ENCODE results near the gene LPCAT2. TPM values are rescaled to one million over a fixed set of nuclear protein-coding genes. Genes with fewer than 3 reads are reported as not detected.

The LPCAT2 gene
- total and polyA plus RNA-seq, 2 of the 8 experiments (the other 6 are each of a cell fraction or from before 2014, with no cell fraction given): 2.2 to 10.6 TPM

GRCh38 chr16:55563797-55564196 lies 54.9 kb downstream of the LPCAT2 start:
- no peak overlapping the region for H2BK120ac ChIP-seq (replicated peaks; ENCODE audit: low read depth, low read length)
- no peak overlapping the region for H3K27ac ChIP-seq (ENCODE audit: low read depth, low read length)
- no peak overlapping the region for H3K4me2 ChIP-seq (ENCODE audit: insufficient read depth in 1 of 2, low read depth in 2 of 2, low read length in 2 of 2)
- H3K79me1 ChIP-seq (ENCODE audit: low read depth, low read length): no peaks in the 10 kb centered on the region
- H3K23me2 ChIP-seq (ENCODE audit: low read depth, low read length): no peaks in the 10 kb centered on the region
- no peak overlapping the region for H3K56ac ChIP-seq (replicated peaks; ENCODE audit: insufficient read length, low read depth, low read length)
- WGBS, 2 experiments (ENCODE audit: extremely low coverage in 1 of 2, insufficient coverage in 1 of 2, insufficient read length in 1 of 2, insufficient replicate concordance in 2 of 2, low coverage in 1 of 2, low lambda C conversion rate in 2 of 2, missing lambda C conversion rate in 1 of 2): 95% methylated on average over 2 of the region's 2 CpGs; no CpG with 5 or more reads in 1 of the 2 experiments
- no peaks in the 10 kb centered on the region for H4K20me1 ChIP-seq (replicated peaks in 1 of 2; ENCODE audit: control insufficient read depth in 1 of 2, insufficient read depth in 2 of 2, low read length in 2 of 2)
- H4K91ac ChIP-seq (replicated peaks; ENCODE audit: insufficient read length, low read length): no peak overlapping the region
- H3K18ac ChIP-seq (ENCODE audit: extremely low read depth, low read length): no peak overlapping the region
- H2BK15ac ChIP-seq (ENCODE audit: low read length): no peak overlapping the region
- no peak overlapping the region for H4K5ac ChIP-seq (ENCODE audit: insufficient read length, low read depth, low read length)
- no peaks in the 10 kb centered on the region for H3K79me2 ChIP-seq (ENCODE audit: control insufficient read depth in 1 of 2, insufficient read depth in 2 of 2, low read length in 2 of 2)
- no peak overlapping the region for H3K14ac ChIP-seq (ENCODE audit: insufficient read length)
- no peak overlapping the region for H2BK20ac ChIP-seq (ENCODE audit: low read length)
- CTCF ChIA-PET (ENCODE audit: partially characterized antibody): interaction anchor here (1.0 kb wide), 1 partner anchor 137 kb away, joined by 3 read pairs; no protein-coding TSS in a partner anchor
- H3K9ac ChIP-seq (replicated peaks in 1 of 4; ENCODE audit: extremely low read depth in 1 of 4, low read depth in 3 of 4, low read length in 3 of 4): no peak overlapping the region
- H2BK5ac ChIP-seq (ENCODE audit: low read depth, low read length): no peak overlapping the region
- POLR2A ChIA-PET (ENCODE audit: partially characterized antibody): no interaction called here
- H3K9me3 ChIP-seq (ENCODE audit: insufficient read depth in 2 of 2, low read depth in 1 of 2, low read length in 1 of 2): no peaks in the 10 kb centered on the region
- H2AFZ ChIP-seq (ENCODE audit: low read length): no peak overlapping the region
- no peaks in the 10 kb centered on the region for H3K27me3 ChIP-seq (replicated peaks in 1 of 4; ENCODE audit: control insufficient read depth in 3 of 4, extremely low read depth in 1 of 4, insufficient read depth in 3 of 4, low read length in 3 of 4)
- H3K36me3 ChIP-seq (ENCODE audit: control insufficient read depth in 2 of 4, insufficient read depth in 4 of 4, low read length in 3 of 4): no peaks in the 10 kb centered on the region
- H2BK12ac ChIP-seq (ENCODE audit: low read depth, low read length): no peak overlapping the region
- H2AK5ac ChIP-seq (ENCODE audit: low read depth, low read length): no peak overlapping the region
- H3K4me3 ChIP-seq (ENCODE audit: extremely low read depth in 1 of 4, insufficient read depth in 2 of 4, low read depth in 3 of 4, low read length in 4 of 4): no peak overlapping the region
- no peak for FAIRE-seq
- no peak overlapping the region for H4K8ac ChIP-seq (ENCODE audit: extremely low read depth, insufficient read depth, low read length)
- H3K23ac ChIP-seq (ENCODE audit: insufficient read length): no peak overlapping the region
- no peaks in the 10 kb centered on the region for H3K4me1 ChIP-seq (replicated peaks in 1 of 4; ENCODE audit: control insufficient read depth in 3 of 4, insufficient read depth in 4 of 4, low read length in 3 of 4)
- no peak overlapping the region for H3K4ac ChIP-seq (replicated peaks; ENCODE audit: insufficient read length, low read depth, low read length)
- no peak for DNase-seq (ENCODE audit: low read depth in 1 of 2, low spot score in 2 of 2)
- TF ChIP-seq USF2 (IDR thresholded peaks at IDR 0.05; ENCODE audit: low read length) (no peak), SP1 (IDR thresholded peaks at IDR 0.05; ENCODE audit: low read depth, low read length) (no peak), BACH1 (IDR thresholded peaks at IDR 0.05; ENCODE audit: low read length) (no peak), KDM5A (IDR thresholded peaks at IDR 0.05; ENCODE audit: low read length) (no peak), E2F6 (IDR thresholded peaks at IDR 0.05) (no peak), SIRT6 (IDR thresholded peaks at IDR 0.05; ENCODE audit: low read length) (no peak), MAFK (IDR thresholded peaks at IDR 0.05; ENCODE audit: low read depth, low read length) (no peak), PHF8 (conservative IDR thresholded peaks at IDR 0.05; ENCODE audit: low read depth, low read length) (no peak), RAD21 (IDR thresholded peaks at IDR 0.05 in 1 of 2, conservative IDR thresholded peaks at IDR 0.05 in 1 of 2; ENCODE audit: low read depth in 2 of 2, low read length in 2 of 2) (no peak)
- TF ChIP-seq, protein P1, sequence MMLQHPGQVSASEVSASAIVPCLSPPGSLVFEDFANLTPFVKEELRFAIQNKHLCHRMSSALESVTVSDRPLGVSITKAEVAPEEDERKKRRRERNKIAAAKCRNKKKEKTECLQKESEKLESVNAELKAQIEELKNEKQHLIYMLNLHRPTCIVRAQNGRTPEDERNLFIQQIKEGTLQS (IDR thresholded peaks at IDR 0.05; ENCODE audit: insufficient read depth, low read depth, low read length): no peak
